GM12891 (cell line): ENCODE measurements around the gene CYP27B1.

Source experiments
- POLR2A ChIP-seq: IDR thresholded peaks from 2 replicates; pipeline ENCODE4 v1.6.1; 2011; ENCODE audit warnings: low read depth, low read length, control low read depth
- POLR2AphosphoS5 ChIP-seq: IDR thresholded peaks from 2 replicates; pipeline ENCODE4 v1.6.1; 2011; ENCODE audit warnings: low read depth, low read length, control low read depth
- SPI1 ChIP-seq: IDR thresholded peaks from 2 replicates; pipeline ENCODE4 v1.6.1; 2011; ENCODE audit warnings: low read depth, low read length, control low read depth
- TAF1 ChIP-seq: IDR thresholded peaks from 2 replicates; pipeline ENCODE4 v1.6.1; 2011; ENCODE audit warnings: low read depth, low read length, control low read depth

DNA sequence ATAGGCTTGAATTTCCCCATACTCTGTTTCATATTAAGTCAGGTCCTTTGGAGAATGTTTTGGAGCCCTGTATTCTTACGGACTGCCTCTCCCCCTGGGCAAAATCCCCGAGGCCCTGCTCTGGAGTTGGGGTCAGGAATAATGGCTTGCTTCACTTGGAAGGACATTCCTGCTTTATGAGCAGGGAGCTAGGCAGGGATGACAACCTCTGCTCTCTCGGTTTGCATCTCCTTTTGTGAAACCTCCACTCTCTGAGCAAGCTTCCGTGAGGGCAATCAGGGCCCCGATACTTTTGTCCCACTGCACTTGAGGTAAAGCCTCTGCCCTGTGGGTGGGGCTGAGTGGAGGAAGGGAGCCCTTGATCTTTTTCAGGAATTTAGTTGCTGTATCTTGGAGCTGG lies 53.7 kb downstream of the CYP27B1 start:
- no peak for TF ChIP-seq POLR2AphosphoS5
- TF ChIP-seq POLR2A: no peak
- no peak for TF ChIP-seq SPI1
- TF ChIP-seq TAF1: no peak
